ENCODE results near the gene NOL8.

Gene NOL8

GRCh38 chr9:92294297-92294676 lies 30.9 kb downstream of the NOL8 start:
- no peaks in the 10 kb centered on the region for H3K9me3 Mint-ChIP-seq
- no peaks in the 10 kb centered on the region for H3K27me3 Mint-ChIP-seq (ENCODE audit: low read depth)
- H3K27ac Mint-ChIP-seq = peak overlapping the region; percentile 99
- H3K4me1 Mint-ChIP-seq (ENCODE audit: low read depth) = peaks cover 61% of the 10 kb centered on the region
- peak overlapping the region; percentile 99 for H3K4me3 Mint-ChIP-seq
- H3K36me3 Mint-ChIP-seq (ENCODE audit: low read depth) = peaks cover 42% of the 10 kb centered on the region

GRCh38 chr9:92293452-92294296 lies 31.5 kb downstream of the NOL8 start, which contains the start of gene IARS1:
Gene IARS1, minus strand, starts transcription at chr9:92293697. Its CDS starts 4,278 bp downstream, at chr9:92289419.
- Mint-ChIP-seq H3K36me3 (ENCODE audit: low read depth) (peaks cover 37% of the 10 kb centered on the region), H3K4me3 (peak within 1 kb of the TSS; percentile 99), H3K27ac (peak within 1 kb of the TSS; percentile 99), H3K9me3 (no peaks in the 10 kb centered on the region), H3K27me3 (ENCODE audit: low read depth) (no peaks in the 10 kb centered on the region), H3K4me1 (ENCODE audit: low read depth) (peaks cover 58% of the 10 kb centered on the region)

GRCh38 chr9:92293075-92293354 lies 32.1 kb downstream of the NOL8 start:
- peaks cover 57% of the 10 kb centered on the region for H3K4me1 Mint-ChIP-seq (ENCODE audit: low read depth)
- H3K36me3 Mint-ChIP-seq (ENCODE audit: low read depth) = peaks cover 37% of the 10 kb centered on the region
- peak overlapping the region; percentile 99 for H3K4me3 Mint-ChIP-seq
- H3K27me3 Mint-ChIP-seq (ENCODE audit: low read depth) = no peaks in the 10 kb centered on the region
- no peaks in the 10 kb centered on the region for H3K9me3 Mint-ChIP-seq
- H3K27ac Mint-ChIP-seq = peak overlapping the region; percentile 99

- Mint-ChIP-seq H3K27me3 (ENCODE audit: low read depth) (no peaks in the 10 kb centered on the region), H3K4me3 (peak overlapping the region; percentile 99), H3K9me3 (no peaks in the 10 kb centered on the region), H3K27ac (peak overlapping the region; percentile 99), H3K36me3 (ENCODE audit: low read depth) (peaks cover 35% of the 10 kb centered on the region), H3K4me1 (ENCODE audit: low read depth) (peaks cover 53% of the 10 kb centered on the region)
These were observed 32.6 kb downstream of the NOL8 start for GRCh38 chr9:92292338-92293074.

- peaks cover 51% of the 10 kb centered on the region for H3K4me1 Mint-ChIP-seq (ENCODE audit: low read depth)
- peak overlapping the region; percentile 30 for H3K4me3 Mint-ChIP-seq
- no peak overlapping the region for H3K27ac Mint-ChIP-seq
- no peaks in the 10 kb centered on the region for H3K9me3 Mint-ChIP-seq
- H3K36me3 Mint-ChIP-seq (ENCODE audit: low read depth) = peaks cover 31% of the 10 kb centered on the region
- no peaks in the 10 kb centered on the region for H3K27me3 Mint-ChIP-seq (ENCODE audit: low read depth)
These were observed 33.6 kb downstream of the NOL8 start for GRCh38 chr9:92291577-92291976.

GRCh38 chr9:92290785-92291429 lies 34.2 kb downstream of the NOL8 start:
- H3K27ac Mint-ChIP-seq = peak overlapping the region; percentile 44
- H3K4me3 Mint-ChIP-seq = peak overlapping the region; percentile 57
- H3K27me3 Mint-ChIP-seq (ENCODE audit: low read depth) = no peaks in the 10 kb centered on the region
- peaks cover 46% of the 10 kb centered on the region for H3K4me1 Mint-ChIP-seq (ENCODE audit: low read depth)
- H3K9me3 Mint-ChIP-seq = no peaks in the 10 kb centered on the region
- H3K36me3 Mint-ChIP-seq (ENCODE audit: low read depth) = peaks cover 31% of the 10 kb centered on the region

GRCh38 chr9:92289708-92290390 lies 35.3 kb downstream of the NOL8 start:
- Mint-ChIP-seq H3K9me3 (no peaks in the 10 kb centered on the region), H3K27ac (no peak overlapping the region), H3K4me1 (ENCODE audit: low read depth) (peaks cover 42% of the 10 kb centered on the region), H3K36me3 (ENCODE audit: low read depth) (peaks cover 37% of the 10 kb centered on the region), H3K27me3 (ENCODE audit: low read depth) (no peaks in the 10 kb centered on the region), H3K4me3 (no peak overlapping the region)

GRCh38 chr9:92279302-92279701 lies 45.8 kb downstream of the NOL8 start:
- Mint-ChIP-seq H3K27ac (no peak overlapping the region), H3K4me3 (no peak overlapping the region), H3K9me3 (no peaks in the 10 kb centered on the region), H3K27me3 (ENCODE audit: low read depth) (no peaks in the 10 kb centered on the region), H3K36me3 (ENCODE audit: low read depth) (peaks cover 55% of the 10 kb centered on the region), H3K4me1 (ENCODE audit: low read depth) (peaks cover 20% of the 10 kb centered on the region)

GRCh38 chr9:92278110-92278509 lies 47.0 kb downstream of the NOL8 start:
- H3K27me3 Mint-ChIP-seq (ENCODE audit: low read depth) = no peaks in the 10 kb centered on the region
- peaks cover 20% of the 10 kb centered on the region for H3K4me1 Mint-ChIP-seq (ENCODE audit: low read depth)
- no peaks in the 10 kb centered on the region for H3K9me3 Mint-ChIP-seq
- peaks cover 57% of the 10 kb centered on the region for H3K36me3 Mint-ChIP-seq (ENCODE audit: low read depth)
- H3K4me3 Mint-ChIP-seq = no peak overlapping the region
- H3K27ac Mint-ChIP-seq = no peak overlapping the region

- Mint-ChIP-seq H3K36me3 (ENCODE audit: low read depth) (peaks cover 63% of the 10 kb centered on the region), H3K9me3 (no peaks in the 10 kb centered on the region), H3K27ac (peak overlapping the region; percentile 80), H3K4me1 (ENCODE audit: low read depth) (peaks cover 20% of the 10 kb centered on the region), H3K4me3 (peak overlapping the region; percentile 69), H3K27me3 (ENCODE audit: low read depth) (no peaks in the 10 kb centered on the region)
These were observed 48.7 kb downstream of the NOL8 start for GRCh38 chr9:92276331-92277032.

GRCh38 chr9:92275541-92275940 lies 49.6 kb downstream of the NOL8 start:
- Mint-ChIP-seq H3K27ac (no peak overlapping the region), H3K4me3 (no peak overlapping the region), H3K4me1 (ENCODE audit: low read depth) (peaks cover 20% of the 10 kb centered on the region), H3K9me3 (no peaks in the 10 kb centered on the region), H3K27me3 (ENCODE audit: low read depth) (no peaks in the 10 kb centered on the region), H3K36me3 (ENCODE audit: low read depth) (peaks cover 66% of the 10 kb centered on the region)

GRCh38 chr9:92270511-92270910 lies 54.6 kb downstream of the NOL8 start:
- H3K27me3 Mint-ChIP-seq (ENCODE audit: low read depth) = no peaks in the 10 kb centered on the region
- H3K36me3 Mint-ChIP-seq (ENCODE audit: low read depth) = peaks cover 57% of the 10 kb centered on the region
- no peaks in the 10 kb centered on the region for H3K9me3 Mint-ChIP-seq
- no peak overlapping the region for H3K4me3 Mint-ChIP-seq
- H3K4me1 Mint-ChIP-seq (ENCODE audit: low read depth) = no peaks in the 10 kb centered on the region
- no peak overlapping the region for H3K27ac Mint-ChIP-seq

- H3K36me3 Mint-ChIP-seq (ENCODE audit: low read depth) = peaks cover 46% of the 10 kb centered on the region
- H3K9me3 Mint-ChIP-seq = no peaks in the 10 kb centered on the region
- peaks cover 3% of the 10 kb centered on the region for H3K4me1 Mint-ChIP-seq (ENCODE audit: low read depth)
- H3K27me3 Mint-ChIP-seq (ENCODE audit: low read depth) = no peaks in the 10 kb centered on the region
- no peak overlapping the region for H3K4me3 Mint-ChIP-seq
- no peak overlapping the region for H3K27ac Mint-ChIP-seq
These were observed 58.7 kb downstream of the NOL8 start for GRCh38 chr9:92266486-92266885.

- Mint-ChIP-seq H3K4me1 (ENCODE audit: low read depth) (peaks cover 3% of the 10 kb centered on the region), H3K36me3 (ENCODE audit: low read depth) (peaks cover 40% of the 10 kb centered on the region), H3K27me3 (ENCODE audit: low read depth) (no peaks in the 10 kb centered on the region), H3K9me3 (no peaks in the 10 kb centered on the region), H3K27ac (no peak overlapping the region), H3K4me3 (no peak overlapping the region)
These were observed 60.0 kb downstream of the NOL8 start for GRCh38 chr9:92265154-92265553.

Data from T-helper 1 cell treated with Interleukin-12 subunit alpha and Interleukin-12 subunit beta and Interleukin-4 antibody, amounts not matched to agents 30 μg/mL and 1 μg/mL, for 36 hours (primary cell).